Testis (tissue), 5 donors: ENCODE measurements around the gene SEMG2. TPM values are rescaled to one million over a fixed set of nuclear protein-coding genes. Genes with fewer than 3 reads are reported as not detected.

Experiments
- DNase-seq: peaks from one replicate; pipeline ENCODE4 v3.0.0-alpha.2; 2019
- H3K27ac ChIP-seq, 2 donors: fragments of 200-600 bp; sonication (generic); one replicate each; pipeline ENCODE4 v1.5.1; 2019
- H3K27me3 ChIP-seq: fragments of 200-600 bp; sonication (generic); one replicate; pipeline ENCODE4 v1.5.1; 2019
- H3K36me3 ChIP-seq: fragments of 200-600 bp; sonication (generic); one replicate; pipeline ENCODE4 v1.5.1; 2017; ENCODE audit warnings: low read depth; ENCODE audit errors: missing control alignments
- H3K4me1 ChIP-seq: fragments of 200-600 bp; sonication (generic); one replicate; pipeline ENCODE4 v1.5.1; 2019
- H3K4me3 ChIP-seq, 2 donors: fragments of 200-600 bp; sonication (generic); one replicate each; pipeline ENCODE4 v1.5.1; 2017 to 2019
- H3K9me3 ChIP-seq: fragments of 200-600 bp; sonication (generic); one replicate; pipeline ENCODE4 v1.5.1; 2017
- POLR2A ChIP-seq: fragments of 450-650 bp; IDR thresholded peaks from one replicate; pipeline ENCODE4 v1.6.1; 2017; ENCODE audit warnings: antibody characterized with exemption, mild to moderate bottlenecking, moderate library complexity
- WGBS, 2 donors: methylation state at CpG; one replicate each; pipeline ENCODE4 v1.1.5; 2018; 5-methylcytosine and 5-hydroxymethylcytosine counted together
- intact Hi-C: fragments of 100-400 bp; cut with DNase I; formaldehyde crosslinking; loops from one replicate; pipeline ENCODE4 v1.15.1; 2023; ENCODE audit warnings: low total_unique reads
- long read RNA-seq, 2 donors: transcript quantifications; one replicate each; lab custom pipeline, GENCODE V29; 2026
- polyA plus RNA-seq: library from polyadenylated mRNA; stranded (reverse); fragments of 350-450 nt; fragmentation: Illumina TruSeq; extraction: RNeasy Lipid Tissue Mini Kit (QIAGEN cat#74804); gene quantifications from one replicate; pipeline ENCODE4 v1.2.3, GENCODE V29; 2014; ENCODE audit warnings: low read depth, low replicate concordance; ENCODE audit not compliant: insufficient read depth
- total RNA-seq, 2 donors: library from RNA; depleted of rRNA; stranded (reverse); fragments of >200 nt; gene quantifications; one replicate each; pipeline ENCODE4 v1.2.3, GENCODE V29; 2016
- TF ChIP-seq, protein P1 (sequence below), 3 experiments: fragments of 450-650 bp in 2 of 3; fragments of 200-600 bp in 1 of 3; sonication (generic) in 1 of 3; IDR thresholded peaks; one replicate each; pipeline ENCODE4 v1.5.1; 2016 to 2019; ENCODE audit warnings: antibody characterized with exemption in 3 of 3, mild to moderate bottlenecking in 2 of 3, moderate library complexity in 1 of 3

The SEMG2 gene, protein sequence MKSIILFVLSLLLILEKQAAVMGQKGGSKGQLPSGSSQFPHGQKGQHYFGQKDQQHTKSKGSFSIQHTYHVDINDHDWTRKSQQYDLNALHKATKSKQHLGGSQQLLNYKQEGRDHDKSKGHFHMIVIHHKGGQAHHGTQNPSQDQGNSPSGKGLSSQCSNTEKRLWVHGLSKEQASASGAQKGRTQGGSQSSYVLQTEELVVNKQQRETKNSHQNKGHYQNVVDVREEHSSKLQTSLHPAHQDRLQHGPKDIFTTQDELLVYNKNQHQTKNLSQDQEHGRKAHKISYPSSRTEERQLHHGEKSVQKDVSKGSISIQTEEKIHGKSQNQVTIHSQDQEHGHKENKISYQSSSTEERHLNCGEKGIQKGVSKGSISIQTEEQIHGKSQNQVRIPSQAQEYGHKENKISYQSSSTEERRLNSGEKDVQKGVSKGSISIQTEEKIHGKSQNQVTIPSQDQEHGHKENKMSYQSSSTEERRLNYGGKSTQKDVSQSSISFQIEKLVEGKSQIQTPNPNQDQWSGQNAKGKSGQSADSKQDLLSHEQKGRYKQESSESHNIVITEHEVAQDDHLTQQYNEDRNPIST
- not detected for total RNA-seq
- polyA plus RNA-seq: not detected
- long read RNA-seq, donor 1: 0 reads
- long read RNA-seq, donor 2: 0 reads

DNA sequence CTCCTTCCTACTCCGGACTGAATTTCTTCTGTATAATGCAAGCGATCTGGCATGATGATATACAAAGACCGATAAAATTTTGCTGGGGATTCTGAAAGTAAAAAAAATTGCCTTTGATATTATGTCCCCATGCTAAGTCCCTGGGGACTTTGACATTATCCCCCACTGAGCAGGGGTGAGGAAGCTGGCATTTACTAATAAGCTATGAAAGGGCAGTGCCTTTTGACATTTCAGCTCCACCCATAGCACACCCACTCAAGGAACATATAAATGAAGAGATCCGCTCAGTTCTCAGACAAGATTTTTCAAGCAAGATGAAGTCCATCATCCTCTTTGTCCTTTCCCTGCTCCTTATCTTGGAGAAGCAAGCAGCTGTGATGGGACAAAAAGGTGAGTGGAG lies at the start of gene SEMG2:
Gene SEMG2, plus strand, starts transcription at position 298 of the 400 bp plus-strand sequence. Its CDS starts 17 bp downstream, at position 315.
- intact Hi-C loops: no loop called here
- H3K36me3 ChIP-seq: no peaks in the 10 kb centered on the region
- no peak within 1 kb of the TSS for H3K27ac ChIP-seq
- H3K4me1 ChIP-seq: no peaks in the 10 kb centered on the region
- WGBS, 2 donors: 89 to 91% methylated on average over 4 of the region's 4 CpGs
- H3K9me3 ChIP-seq: no peaks in the 10 kb centered on the region
- H3K4me3 ChIP-seq: no peak within 1 kb of the TSS
- no peaks in the 10 kb centered on the region for H3K27me3 ChIP-seq
- TF ChIP-seq POLR2A: no peak
- TF ChIP-seq, protein P1, sequence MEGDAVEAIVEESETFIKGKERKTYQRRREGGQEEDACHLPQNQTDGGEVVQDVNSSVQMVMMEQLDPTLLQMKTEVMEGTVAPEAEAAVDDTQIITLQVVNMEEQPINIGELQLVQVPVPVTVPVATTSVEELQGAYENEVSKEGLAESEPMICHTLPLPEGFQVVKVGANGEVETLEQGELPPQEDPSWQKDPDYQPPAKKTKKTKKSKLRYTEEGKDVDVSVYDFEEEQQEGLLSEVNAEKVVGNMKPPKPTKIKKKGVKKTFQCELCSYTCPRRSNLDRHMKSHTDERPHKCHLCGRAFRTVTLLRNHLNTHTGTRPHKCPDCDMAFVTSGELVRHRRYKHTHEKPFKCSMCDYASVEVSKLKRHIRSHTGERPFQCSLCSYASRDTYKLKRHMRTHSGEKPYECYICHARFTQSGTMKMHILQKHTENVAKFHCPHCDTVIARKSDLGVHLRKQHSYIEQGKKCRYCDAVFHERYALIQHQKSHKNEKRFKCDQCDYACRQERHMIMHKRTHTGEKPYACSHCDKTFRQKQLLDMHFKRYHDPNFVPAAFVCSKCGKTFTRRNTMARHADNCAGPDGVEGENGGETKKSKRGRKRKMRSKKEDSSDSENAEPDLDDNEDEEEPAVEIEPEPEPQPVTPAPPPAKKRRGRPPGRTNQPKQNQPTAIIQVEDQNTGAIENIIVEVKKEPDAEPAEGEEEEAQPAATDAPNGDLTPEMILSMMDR (IDR thresholded peaks at IDR 0.05): no peak
- no peak for DNase-seq

DNA sequence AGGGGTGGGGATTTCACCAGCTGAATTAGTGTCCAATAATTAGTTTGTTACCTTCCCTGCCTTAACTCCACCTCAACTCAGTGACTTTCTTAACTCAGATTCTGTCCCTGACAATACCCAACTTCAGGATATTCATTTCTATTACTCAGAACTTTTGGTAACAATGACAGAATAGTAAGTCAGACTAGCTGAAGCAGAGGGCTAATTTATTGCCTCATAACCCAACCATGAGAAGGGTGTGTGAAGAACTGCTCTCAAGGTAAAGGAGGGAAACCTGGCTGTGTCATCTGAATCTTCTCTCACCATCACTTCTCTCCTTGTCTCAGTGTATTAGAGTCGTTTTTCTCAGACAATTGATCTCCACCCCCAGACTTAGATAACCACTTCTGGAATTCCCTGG lies 47.7 kb upstream of the SEMG2 start:
- DNase-seq: no peak
- intact Hi-C loops: no loop called here
- H3K36me3 ChIP-seq: no peaks in the 10 kb centered on the region
- no peaks in the 10 kb centered on the region for H3K4me1 ChIP-seq
- 19 to 22% methylated on average over 1 of the region's 1 CpG for WGBS, 2 donors
- H3K4me3 ChIP-seq: no peak overlapping the region
- no peak overlapping the region for H3K27ac ChIP-seq
- H3K27me3 ChIP-seq: no peaks in the 10 kb centered on the region
- no peaks in the 10 kb centered on the region for H3K9me3 ChIP-seq
- TF ChIP-seq, protein P1 (IDR thresholded peaks at IDR 0.05): no peak
- TF ChIP-seq POLR2A: no peak

DNA sequence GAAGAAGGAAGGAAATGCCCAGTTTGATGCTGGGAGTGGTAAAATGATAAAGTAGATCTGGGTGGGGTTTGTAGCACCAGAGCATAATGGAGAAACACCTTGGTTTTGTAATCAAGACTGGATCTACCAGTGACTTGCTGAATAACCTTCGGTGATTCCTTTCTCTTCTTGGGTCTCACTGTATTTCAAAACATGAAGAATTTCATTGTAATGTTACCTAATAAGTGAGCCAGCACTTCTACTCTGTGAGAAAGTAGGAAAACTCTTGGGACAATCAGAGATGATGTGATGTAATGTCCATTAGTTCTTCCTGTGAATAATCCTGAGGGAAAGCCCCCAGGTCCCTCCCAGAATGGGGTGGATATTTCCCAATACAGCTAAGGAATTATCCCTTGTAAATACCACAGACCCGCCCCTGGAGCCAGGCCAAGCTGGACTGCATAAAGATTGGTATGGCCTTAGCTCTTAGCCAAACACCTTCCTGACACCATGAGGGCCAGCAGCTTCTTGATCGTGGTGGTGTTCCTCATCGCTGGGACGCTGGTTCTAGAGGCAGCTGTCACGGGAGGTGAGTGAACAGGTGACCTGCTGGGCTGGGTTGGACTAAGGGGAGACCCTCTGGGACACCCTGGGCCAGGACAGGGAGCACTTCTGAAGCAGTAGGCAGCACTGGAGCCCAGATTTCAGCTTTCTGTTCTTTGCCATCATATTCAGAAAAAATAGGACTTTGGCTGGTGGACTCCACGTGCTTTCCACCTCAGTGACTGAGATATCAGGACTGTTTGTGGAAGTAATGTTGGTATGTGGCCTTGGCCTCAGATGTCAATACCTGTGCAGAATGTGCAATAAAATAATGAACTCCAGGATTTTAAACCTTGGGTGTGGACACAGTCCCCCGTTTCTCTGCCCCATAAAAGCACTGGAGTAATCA lies 46.5 kb upstream of the SEMG2 start, which contains the start of gene PI3:
Gene PI3, plus strand, starts transcription at position 469 of the 931 bp plus-strand sequence. Its CDS starts 21 bp downstream, at position 490.
- H3K4me3 ChIP-seq: no peak within 1 kb of the TSS
- no peaks in the 10 kb centered on the region for H3K27me3 ChIP-seq
- H3K9me3 ChIP-seq: no peaks in the 10 kb centered on the region
- H3K36me3 ChIP-seq: no peaks in the 10 kb centered on the region
- TF ChIP-seq, protein P1 (IDR thresholded peaks at IDR 0.05): no peak
- TF ChIP-seq POLR2A: no peak
- H3K27ac ChIP-seq: no peak within 1 kb of the TSS
- intact Hi-C loops: no loop called here
- DNase-seq: no peak
- H3K4me1 ChIP-seq: no peaks in the 10 kb centered on the region
- WGBS, 2 donors: 64 to 84% methylated on average over 8 of the region's 8 CpGs

DNA sequence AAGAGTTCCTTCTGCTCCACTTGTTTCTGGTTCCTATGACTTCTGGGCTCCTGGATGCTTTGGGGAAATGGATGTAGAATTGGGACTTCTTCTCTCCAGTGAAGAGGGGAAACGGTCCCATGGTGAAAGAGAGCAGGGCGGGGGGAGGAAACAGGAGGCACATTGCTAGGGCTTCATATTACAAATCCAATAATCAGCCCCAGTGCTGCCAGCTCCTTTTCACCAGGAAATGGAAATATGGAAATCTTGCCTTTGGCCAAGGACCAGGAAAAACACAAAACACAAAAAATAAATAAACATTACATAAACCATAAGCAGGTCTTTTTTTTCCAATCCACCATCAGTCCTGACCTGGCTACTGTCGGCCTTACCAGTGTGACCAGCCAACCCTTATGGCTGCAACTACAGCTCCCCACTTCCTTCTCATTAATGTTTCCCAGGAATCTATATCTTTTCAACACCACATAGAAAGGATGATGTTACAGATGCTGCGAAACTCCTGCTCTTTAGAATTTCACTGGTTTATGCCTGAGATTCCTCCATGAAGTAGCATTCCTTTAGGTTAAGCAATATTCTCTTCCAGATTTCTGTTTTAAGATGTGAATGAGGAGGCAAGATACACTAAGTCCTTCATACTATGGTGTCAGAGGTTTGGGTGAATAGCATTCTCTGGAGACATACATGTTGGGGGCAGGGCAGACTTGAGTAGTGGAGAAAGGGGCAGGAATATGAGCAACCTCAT lies 44.5 kb upstream of the SEMG2 start:
- no peak for DNase-seq
- intact Hi-C loops: no loop called here
- H3K4me3 ChIP-seq: no peak overlapping the region
- 82 to 89% methylated on average over 3 to 4 of the region's 4 CpGs for WGBS, 2 donors
- TF ChIP-seq POLR2A: no peak
- TF ChIP-seq, protein P1 (IDR thresholded peaks at IDR 0.05): no peak
- no peak overlapping the region for H3K27ac ChIP-seq
- no peaks in the 10 kb centered on the region for H3K9me3 ChIP-seq
- no peaks in the 10 kb centered on the region for H3K36me3 ChIP-seq
- H3K4me1 ChIP-seq: no peaks in the 10 kb centered on the region
- no peaks in the 10 kb centered on the region for H3K27me3 ChIP-seq
